Fibroblast of skin of right biceps (primary cell): Measurements from ENCODE around the gene ITGB7.
"Not testable (repeated sequence)": the region's sequence is repeated elsewhere in the genome, so short reads cannot be mapped to it uniquely, and the experiment has no call there.

ENCODE experiments used
- DNase-seq: peaks from one replicate; pipeline ENCODE4 v3.0.0-alpha.2; 2013

The ITGB7 gene

GRCh38 chr12:53195516-53196420 is 11.3 kb downstream of the ITGB7 start:
- no peak for DNase-seq

GRCh38 chr12:53194973-53195372 is 12.1 kb downstream of the ITGB7 start:
- no peak for DNase-seq

GRCh38 chr12:53193985-53194716 is 12.9 kb downstream of the ITGB7 start:
- no peak for DNase-seq

- no peak for DNase-seq
Measured at GRCh38 chr12:53193040-53193439, 14.0 kb downstream of the ITGB7 start.

- DNase-seq, result no peak
Measured at GRCh38 chr12:53192531-53193021, 14.5 kb downstream of the ITGB7 start.

- no peak for DNase-seq
Measured at GRCh38 chr12:53191885-53192530, 15.0 kb downstream of the ITGB7 start.

- no peak for DNase-seq
Measured at GRCh38 chr12:53191096-53191884, 15.8 kb downstream of the ITGB7 start.

DNA sequence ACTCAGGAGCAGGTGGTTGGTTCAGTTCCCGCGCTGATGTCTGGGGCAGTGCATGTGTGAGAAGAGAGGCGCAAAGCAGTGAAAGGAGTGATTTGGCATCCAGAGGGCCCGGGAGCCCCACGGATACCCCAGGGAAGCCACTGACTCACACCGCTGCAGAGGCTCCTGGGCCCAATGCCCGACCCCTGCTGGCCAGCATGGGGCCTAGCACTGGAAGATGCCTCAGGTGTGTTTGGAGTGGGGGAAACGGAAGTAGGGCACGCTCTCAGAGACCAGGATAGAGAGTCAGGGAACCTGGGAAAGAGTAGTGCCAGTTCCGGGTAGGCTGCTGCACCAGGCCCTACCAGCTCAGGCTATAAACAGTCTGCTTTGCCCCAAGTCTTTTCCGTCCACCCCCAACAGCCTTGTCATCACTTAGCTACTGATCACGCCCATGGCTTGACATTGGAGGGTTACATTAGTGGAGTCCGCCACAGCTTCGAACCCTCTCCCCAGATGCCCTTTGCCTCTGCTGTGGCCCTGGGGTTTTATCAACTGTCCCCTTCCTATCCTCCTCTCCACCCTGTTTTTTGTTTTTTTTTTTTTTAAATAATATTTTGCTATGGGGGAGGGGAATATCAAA is 16.8 kb downstream of the ITGB7 start:
- DNase-seq, result peak; percentile 71

- DNase-seq, result no peak
Measured at GRCh38 chr12:53187145-53187899, 19.7 kb downstream of the ITGB7 start.

GRCh38 chr12:53186745-53187144 is 20.3 kb downstream of the ITGB7 start:
- DNase-seq, result no peak

DNA sequence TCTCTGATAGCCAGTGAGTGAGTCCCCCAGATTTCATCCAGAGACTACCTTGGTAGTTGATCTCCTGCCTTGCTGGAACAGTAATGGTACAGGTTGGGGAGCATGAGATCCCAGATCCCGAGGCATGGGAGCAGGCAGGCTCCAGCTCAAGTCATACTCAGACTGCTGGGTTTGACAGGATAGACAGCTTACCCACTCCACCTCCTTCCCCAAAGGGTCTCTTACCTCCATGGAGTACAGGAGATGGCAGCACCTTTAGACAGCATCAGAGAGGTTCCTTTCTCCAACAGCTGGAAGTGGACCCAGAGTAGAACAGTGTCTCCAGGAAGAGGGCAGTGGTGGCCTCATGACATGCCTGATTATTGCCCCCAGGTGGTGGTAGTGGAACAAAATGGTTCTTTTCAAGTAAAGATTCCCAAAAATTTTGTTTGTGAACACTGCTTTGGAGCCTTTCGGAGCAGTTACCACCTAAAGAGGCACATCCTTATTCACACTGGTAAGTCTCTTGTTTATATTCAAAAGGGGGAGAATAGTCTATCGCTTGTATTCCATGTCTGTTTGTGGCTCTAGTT is 21.4 kb downstream of the ITGB7 start:
- no peak for DNase-seq

DNA sequence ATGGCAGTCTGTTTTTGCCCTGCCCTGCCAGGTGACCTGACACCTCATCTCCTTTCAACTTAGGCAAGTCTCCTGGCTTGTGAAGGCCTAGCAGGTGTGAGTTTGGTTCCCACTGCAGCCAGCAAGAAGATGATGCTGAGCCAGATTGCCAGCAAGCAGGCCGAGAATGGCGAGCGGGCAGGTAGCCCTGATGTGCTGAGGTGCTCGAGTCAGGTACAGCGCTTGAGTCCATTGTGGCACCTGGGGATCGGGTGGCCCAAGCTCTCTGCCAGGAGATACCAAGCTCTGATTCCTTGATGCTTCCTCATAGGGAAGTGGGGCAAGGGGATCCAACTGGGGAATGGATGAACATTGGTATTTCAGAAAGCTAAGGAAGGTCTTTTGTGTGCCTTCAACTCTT is 22.2 kb downstream of the ITGB7 start:
- no peak for DNase-seq

GRCh38 chr12:53182903-53183302 is 24.1 kb downstream of the ITGB7 start:
- no peak for DNase-seq

GRCh38 chr12:53181935-53182334 is 25.1 kb downstream of the ITGB7 start:
- no peak for DNase-seq

- peak; percentile 80 for DNase-seq
Measured at GRCh38 chr12:53180931-53181645, 26.0 kb downstream of the ITGB7 start.

DNA sequence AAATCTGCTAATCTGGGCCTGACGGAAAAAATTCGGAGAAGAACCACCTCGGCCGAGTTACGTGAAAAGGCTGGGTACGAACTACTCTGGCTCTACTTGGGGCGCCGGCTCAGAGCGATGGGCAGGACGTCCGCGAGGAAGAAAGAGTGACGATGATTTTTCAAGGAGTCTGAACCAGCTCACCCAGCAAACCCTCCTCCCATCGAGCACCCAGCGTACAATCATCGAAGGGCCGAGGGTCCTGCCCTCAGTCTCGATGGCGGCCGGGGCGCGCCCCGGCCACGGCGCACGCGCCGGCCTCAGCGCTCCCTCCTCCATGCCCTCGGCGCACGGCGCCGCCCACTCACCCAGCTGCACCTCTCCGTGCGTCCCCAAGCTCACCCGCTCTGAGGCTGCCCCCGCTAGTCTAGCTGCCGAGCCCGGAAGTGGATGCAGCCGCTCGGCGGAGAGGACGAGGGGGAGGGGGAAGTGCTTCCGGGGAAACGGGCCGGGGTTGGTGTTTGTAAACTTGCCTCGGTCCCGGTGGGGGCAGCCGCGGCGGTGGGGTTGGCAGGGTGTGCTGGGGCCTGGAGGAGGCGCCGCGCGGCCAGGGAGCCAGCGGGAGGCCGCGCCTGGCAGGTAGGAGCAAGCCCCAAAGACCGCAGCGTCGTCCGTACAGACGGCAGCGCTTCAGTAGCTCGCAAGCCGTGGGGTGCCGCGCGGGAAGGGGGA is 26.7 kb downstream of the ITGB7 start, which contains the start of the genes CSAD and ZNF740:
CSAD (minus strand) TSS at position 706 of the 711 bp plus-strand sequence. CDS start 7,455 bp downstream, outside the sequence.
ZNF740 (plus strand) TSS at position 503 of the 711 bp plus-strand sequence. CDS start 1,262 bp downstream, outside the sequence.
- DNase-seq, result peak; percentile 99

DNA sequence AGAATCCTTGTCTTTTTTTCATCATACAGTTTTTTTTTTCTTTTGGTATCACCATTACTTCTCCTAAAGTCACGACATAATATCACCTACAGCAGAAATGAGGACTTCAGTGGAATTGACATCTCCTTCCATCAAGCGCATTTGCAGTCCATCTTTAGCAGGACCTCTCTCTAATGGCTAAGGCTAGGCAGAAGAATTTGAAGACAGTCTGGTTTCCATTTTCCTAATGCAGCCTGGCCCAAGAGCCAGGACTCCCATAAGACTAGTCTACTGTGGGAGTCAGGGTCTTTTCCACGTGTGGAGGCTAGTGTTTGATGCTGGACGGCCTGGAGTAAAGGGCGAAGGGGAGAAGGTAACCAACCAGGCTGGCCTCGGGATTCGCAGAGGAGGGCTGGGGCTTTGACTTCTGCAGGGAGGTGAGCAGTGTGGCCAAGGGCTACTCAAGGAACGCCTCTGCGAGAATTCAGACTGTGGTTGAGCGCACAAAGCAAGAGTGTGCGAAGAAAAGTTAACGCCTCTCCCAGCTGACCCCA is 27.3 kb downstream of the ITGB7 start:
- DNase-seq, result no peak

DNA sequence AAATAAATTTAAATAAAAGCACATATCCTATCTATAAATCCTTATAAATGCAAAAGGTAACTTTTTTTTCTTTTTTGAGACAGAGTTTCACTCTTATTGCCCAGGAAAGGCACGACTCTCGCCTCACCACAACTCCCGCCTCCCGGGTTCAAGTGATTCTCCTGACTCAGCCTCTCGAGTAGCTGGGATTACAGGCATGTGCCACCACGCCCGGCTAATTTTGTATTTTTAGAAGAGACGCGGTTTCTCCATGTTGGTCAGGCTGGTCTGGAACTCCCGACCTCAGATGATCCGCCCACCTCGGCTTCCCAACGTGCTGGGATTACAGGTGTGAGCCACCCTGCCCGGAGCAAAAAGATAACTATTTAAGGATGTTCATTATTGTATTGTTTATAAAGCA is 28.2 kb downstream of the ITGB7 start:
- not testable (repeated sequence) for DNase-seq

- DNase-seq, result not testable (repeated sequence)
Measured at GRCh38 chr12:53177447-53177846, 29.6 kb downstream of the ITGB7 start.
